Keratinocyte (primary cell): ENCODE results near the gene SOX10. TPM values are rescaled to one million over a fixed set of nuclear protein-coding genes. Genes with fewer than 3 reads are reported as not detected.

Experiments
- DNase-seq: peaks from one replicate; pipeline ENCODE4 v3.0.0-alpha.2; 2011; ENCODE audit warnings: low read depth, missing footprints, low spot score
- FAIRE-seq: peaks from 2 replicates; lab custom pipeline; 2011; peaks lifted over from hg19 to GRCh38; lab: Jason Lieb, UNC
- H2AFZ ChIP-seq: 2 replicates; pipeline ENCODE4 v1.6.0; 2012; ENCODE audit warnings: low read length, control low read depth, inconsistent platforms; ENCODE audit not compliant: control insufficient read depth
- H3K27ac ChIP-seq: 2 replicates; pipeline ENCODE4 v1.5.1; 2011; ENCODE audit warnings: low read length; ENCODE audit not compliant: control insufficient read depth, insufficient read depth
- H3K27me3 ChIP-seq: 3 replicates; pipeline ENCODE4 v1.6.0; 2011; ENCODE audit warnings: low read length; ENCODE audit not compliant: control insufficient read depth, insufficient read depth; ENCODE audit errors: extremely low read depth
- H3K36me3 ChIP-seq, 2 experiments: 2 replicates in 1 of 2; 3 replicates in 1 of 2; pipeline ENCODE4 v1.5.1; 2011; ENCODE audit warnings: low read length in 2 of 2, mild to moderate bottlenecking in 1 of 2; ENCODE audit not compliant: control insufficient read depth in 2 of 2, insufficient read depth in 2 of 2; ENCODE audit errors: extremely low read depth in 1 of 2
- H3K4me1 ChIP-seq: 3 replicates; pipeline ENCODE4 v1.5.1; 2011; ENCODE audit warnings: low read length; ENCODE audit not compliant: control insufficient read depth, insufficient read depth; ENCODE audit errors: extremely low read depth
- H3K4me2 ChIP-seq: 3 replicates; pipeline ENCODE4 v1.6.0; 2011; ENCODE audit warnings: low read depth, low read length; ENCODE audit not compliant: control insufficient read depth, insufficient read depth; ENCODE audit errors: extremely low read depth
- H3K4me3 ChIP-seq, 3 experiments: fragments of 200-600 bp in 1 of 3; sonication (generic) in 1 of 3; 2 replicates in 2 of 3; 3 replicates in 1 of 3; pipeline ENCODE4 v1.5.1; 2011 to 2016; ENCODE audit warnings: low read length in 3 of 3, mild to moderate bottlenecking in 3 of 3, control low read depth in 2 of 3, inconsistent platforms in 1 of 3, low read depth in 1 of 3, mixed read lengths in 1 of 3, mixed run types in 1 of 3, moderate library complexity in 1 of 3; ENCODE audit not compliant: control insufficient read depth in 2 of 3, insufficient read depth in 2 of 3; ENCODE audit errors: extremely low read depth in 1 of 3
- H3K79me2 ChIP-seq: 2 replicates; pipeline ENCODE4 v1.6.0; 2012; ENCODE audit warnings: low read length; ENCODE audit not compliant: control insufficient read depth, insufficient read depth
- H3K9ac ChIP-seq: 3 replicates; pipeline ENCODE4 v1.6.0; 2011; ENCODE audit warnings: low read length; ENCODE audit not compliant: control insufficient read depth, insufficient read depth; ENCODE audit errors: extremely low read depth
- H3K9me1 ChIP-seq: 3 replicates; pipeline ENCODE4 v1.6.0; 2011; ENCODE audit warnings: low read length; ENCODE audit not compliant: control insufficient read depth, insufficient read depth; ENCODE audit errors: extremely low read depth
- H3K9me3 ChIP-seq: 2 replicates; pipeline ENCODE4 v1.5.1; 2012; ENCODE audit warnings: low read depth, low read length; ENCODE audit not compliant: control insufficient read depth
- H4K20me1 ChIP-seq: 3 replicates; pipeline ENCODE4 v1.6.0; 2011; ENCODE audit warnings: low read length; ENCODE audit not compliant: control insufficient read depth, insufficient read depth; ENCODE audit errors: extremely low read depth
- CTCF ChIP-seq, 3 experiments: IDR thresholded peaks in 1 of 3; conservative IDR thresholded peaks in 1 of 3; optimal IDR thresholded peaks in 1 of 3; 2 replicates in 2 of 3; 3 replicates in 1 of 3; pipeline versions ENCODE3 to v1.5.1; 2011; ENCODE audit warnings: low read length in 3 of 3, mild to moderate bottlenecking in 3 of 3, moderate library complexity in 2 of 3, control low read depth in 1 of 3, inconsistent platforms in 1 of 3; ENCODE audit not compliant: insufficient read depth in 2 of 3; ENCODE audit errors: extremely low read depth in 1 of 3
- EZH2 ChIP-seq: IDR thresholded peaks from one replicate; pipeline ENCODE4 v1.6.1; 2012; ENCODE audit warnings: inconsistent platforms, mild to moderate bottlenecking, low read length, moderate library complexity
- dilution Hi-C: fragments of 300-500 bp; cut with MboI; formaldehyde crosslinking; loops from one replicate; pipeline ENCODE4 v1.7.0; 2020; ENCODE audit warnings: low sequenced_read_pairs; ENCODE audit not compliant: extremely low pct_ligation_motif_present
- polyA plus RNA-seq, 5 experiments: library from polyadenylated mRNA; depleted of rRNA in 3 of 5; stranded (reverse) in 3 of 5; stranded (forward) in 1 of 5; unstranded in 1 of 5; fragments of >200 nt; gene quantifications; 1 replicate in 1 of 5; 2 replicates in 3 of 5; 3 replicates in 1 of 5; pipeline versions ENCODE4 v1.2.1 to v1.2.3, GENCODE V29; 2011 to 2012; ENCODE audit warnings: missing spikeins in 2 of 5, low read depth in 1 of 5, low replicate concordance in 1 of 5

SOX10 gene
- polyA plus RNA-seq, 1 donor (not counting 4 experiments of a cell fraction or from before 2014, with no cell fraction given) = not detected

GRCh38 chr22:37996515-37997246 is 12.3 kb upstream of the SOX10 start:
- no peak for DNase-seq
- no peak overlapping the region for H3K9ac ChIP-seq
- no peak overlapping the region for H2AFZ ChIP-seq
- H3K9me1 ChIP-seq = no peaks in the 10 kb centered on the region
- no peak overlapping the region for H3K27ac ChIP-seq
- no peaks in the 10 kb centered on the region for H3K79me2 ChIP-seq
- H3K4me2 ChIP-seq = no peak overlapping the region
- no peaks in the 10 kb centered on the region for H3K36me3 ChIP-seq
- H3K4me3 ChIP-seq = no peak overlapping the region
- no peaks in the 10 kb centered on the region for H3K9me3 ChIP-seq
- no peaks in the 10 kb centered on the region for H4K20me1 ChIP-seq
- H3K27me3 ChIP-seq = no peaks in the 10 kb centered on the region
- H3K4me1 ChIP-seq = peaks cover 35% of the 10 kb centered on the region
- peak in 1 of 3 experiments; percentile 26 for TF ChIP-seq CTCF (optimal IDR thresholded peaks at IDR 0.05 in 1 of 3, IDR thresholded peaks at IDR 0.05 in 1 of 3, conservative IDR thresholded peaks at IDR 0.05 in 1 of 3; ENCODE audit: extremely low read depth in 1 of 3, insufficient read depth in 2 of 3, low read length in 3 of 3)
- no peak for TF ChIP-seq EZH2
- dilution Hi-C loops = no loop called here
- FAIRE-seq = no peak

DNA sequence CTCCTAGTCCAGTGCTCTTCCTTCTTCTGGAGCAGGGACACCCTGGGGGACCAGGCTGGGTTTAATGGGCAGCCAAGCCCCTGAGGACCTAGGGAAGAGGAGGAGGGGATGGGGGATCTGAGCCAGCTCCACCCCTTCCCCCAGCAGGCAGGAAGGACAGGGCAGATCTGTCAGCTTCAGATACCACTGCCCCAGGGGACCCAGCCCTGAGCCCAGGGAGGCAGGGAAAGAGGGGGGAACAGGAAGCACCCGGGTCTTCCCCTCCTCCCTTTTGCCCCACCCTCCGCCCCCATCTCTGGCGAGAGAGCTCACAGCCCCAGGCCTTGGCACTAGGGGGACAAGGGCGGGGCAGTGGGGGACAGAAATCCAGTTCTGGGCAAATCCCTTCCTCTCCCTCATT is 11.7 kb upstream of the SOX10 start:
- FAIRE-seq (no peak), DNase-seq (no peak)
- Histone ChIP-seq H3K9me1 (no peaks in the 10 kb centered on the region), H3K4me2 (no peak overlapping the region), H3K27ac (no peak overlapping the region), H3K9me3 (no peaks in the 10 kb centered on the region), H2AFZ (no peak overlapping the region), H3K36me3 (no peaks in the 10 kb centered on the region), H3K27me3 (no peaks in the 10 kb centered on the region), H4K20me1 (no peaks in the 10 kb centered on the region), H3K79me2 (no peaks in the 10 kb centered on the region), H3K4me3 (no peak overlapping the region), H3K9ac (no peak overlapping the region), H3K4me1 (peaks cover 35% of the 10 kb centered on the region)
- TF ChIP-seq EZH2 (no peak), CTCF (optimal IDR thresholded peaks at IDR 0.05 in 1 of 3, IDR thresholded peaks at IDR 0.05 in 1 of 3, conservative IDR thresholded peaks at IDR 0.05 in 1 of 3; ENCODE audit: extremely low read depth in 1 of 3, insufficient read depth in 2 of 3, low read length in 3 of 3) (no peak)
- dilution Hi-C loops = no loop called here
